Endodermal cell (in vitro differentiated cells): Measurements from ENCODE around the gene HOXA4. TPM values are rescaled to one million over a fixed set of nuclear protein-coding genes. Genes with fewer than 3 reads are reported as not detected.

Source experiments
- DNase-seq: peaks from one replicate; pipeline ENCODE4 v3.0.0-alpha.2; 2017
- H3K27ac ChIP-seq: 2 replicates; pipeline ENCODE4 v1.5.1; 2013; ENCODE audit warnings: mild to moderate bottlenecking, low read depth, low read length, moderate library complexity
- H3K27me3 ChIP-seq: 2 replicates; pipeline ENCODE4 v1.6.1; 2013; ENCODE audit warnings: mild to moderate bottlenecking, low read length, moderate library complexity; ENCODE audit not compliant: insufficient read depth, control insufficient read depth, poor library complexity, severe bottlenecking
- H3K36me3 ChIP-seq: 2 replicates; pipeline ENCODE4 v1.7.0; 2013; ENCODE audit warnings: mild to moderate bottlenecking, low read length, moderate library complexity; ENCODE audit not compliant: control insufficient read depth, insufficient read depth
- H3K4me1 ChIP-seq: one replicate; pipeline ENCODE4 v1.7.0; 2013; ENCODE audit warnings: low read length; ENCODE audit not compliant: control insufficient read depth, insufficient read depth
- H3K4me3 ChIP-seq: 2 replicates; pipeline ENCODE4 v1.5.1; 2013; ENCODE audit warnings: mild to moderate bottlenecking, low read length, moderate library complexity
- H3K9ac ChIP-seq: 2 replicates; pipeline ENCODE4 v1.6.1; 2013; ENCODE audit warnings: mild to moderate bottlenecking, low read length, moderate library complexity; ENCODE audit not compliant: poor library complexity, severe bottlenecking; ENCODE audit errors: extremely low read depth
- H3K9me3 ChIP-seq: 2 replicates; pipeline ENCODE4 v1.6.1; 2013; ENCODE audit warnings: mild to moderate bottlenecking, low read length, moderate library complexity; ENCODE audit not compliant: control insufficient read depth
- H3K27ac Mint-ChIP-seq: 2 replicates; pipeline ENCODE4 v1.8.0; 2020; ENCODE audit warnings: mixed read lengths
- H3K27me3 Mint-ChIP-seq: 2 replicates; pipeline ENCODE4 v1.8.0; 2021; ENCODE audit warnings: mild to moderate bottlenecking, mixed read lengths; ENCODE audit not compliant: insufficient read depth
- H3K36me3 Mint-ChIP-seq: 2 replicates; pipeline ENCODE4 v1.8.0; 2020; ENCODE audit warnings: low read depth, mixed read lengths
- H3K4me1 Mint-ChIP-seq: 2 replicates; pipeline ENCODE4 v1.8.0; 2020; ENCODE audit warnings: mixed read lengths
- H3K4me3 Mint-ChIP-seq: 2 replicates; pipeline ENCODE4 v1.8.0; 2020; ENCODE audit warnings: mild to moderate bottlenecking, moderate library complexity, mixed read lengths
- H3K9me3 Mint-ChIP-seq: 2 replicates; pipeline ENCODE4 v1.8.0; 2020; ENCODE audit warnings: mild to moderate bottlenecking, mixed read lengths
- WGBS, 2 experiments: methylation state at CpG; one replicate each; pipeline versions ENCODE4 v1.1.5 to v1.1.7; 2013; ENCODE audit warnings: missing lambda C conversion rate in 2 of 2, mixed read lengths in 1 of 2; ENCODE audit not compliant: insufficient coverage in 1 of 2, insufficient read length in 1 of 2; 5-methylcytosine and 5-hydroxymethylcytosine counted together
- total RNA-seq, 2 donors: library from RNA; stranded (reverse); fragmentation: NEBNext Ultra II Directional in 1 of 2; extraction: Animal tissue kit (Norgen Biotek cat#: 25700) in 1 of 2; gene quantifications; 2 replicates in 1 of 2; 3 replicates in 1 of 2; pipeline ENCODE4 v1.2.1, GENCODE V29; 2021
- TF ChIP-seq, protein P1 (sequence below): fragments of 200-600 bp; sonication (generic); conservative IDR thresholded peaks from 2 replicates; pipeline ENCODE4 v1.5.0; 2021; ENCODE audit warnings: antibody characterized with exemption, mild to moderate bottlenecking

Gene HOXA4
- total RNA-seq, 2 donors from 2014 or later: not detected

DNA sequence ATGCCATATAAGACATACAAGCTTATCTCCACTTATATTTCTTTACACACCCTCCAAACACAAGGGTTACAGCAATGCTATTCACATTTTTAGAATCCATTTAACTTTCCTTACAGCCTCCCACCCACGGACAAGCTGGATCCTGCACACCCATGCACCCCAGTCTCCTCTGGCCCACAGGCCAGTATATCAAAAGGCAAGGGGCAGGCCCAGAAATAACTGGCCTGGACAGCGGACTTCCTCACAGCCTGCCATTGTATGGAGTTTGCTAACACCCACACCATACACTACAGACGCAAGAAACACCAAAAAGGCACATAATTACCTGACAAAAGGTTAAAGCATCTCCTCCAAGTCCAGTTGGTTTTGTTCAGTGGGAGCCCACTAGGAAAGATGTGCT lies 12.0 kb downstream of the HOXA4 start:
- WGBS, 2 experiments: 13% methylated on average over 1 to 3 of the region's 3 CpGs
- H3K9ac ChIP-seq: no peak overlapping the region
- Mint-ChIP-seq H3K27me3 (peaks cover 96% of the 10 kb centered on the region), H3K4me3 (no peak overlapping the region), H3K9me3 (no peaks in the 10 kb centered on the region), H3K36me3 (no peaks in the 10 kb centered on the region), H3K4me1 (peaks cover 4% of the 10 kb centered on the region), H3K27ac (no peak overlapping the region)
- TF ChIP-seq, protein P1, sequence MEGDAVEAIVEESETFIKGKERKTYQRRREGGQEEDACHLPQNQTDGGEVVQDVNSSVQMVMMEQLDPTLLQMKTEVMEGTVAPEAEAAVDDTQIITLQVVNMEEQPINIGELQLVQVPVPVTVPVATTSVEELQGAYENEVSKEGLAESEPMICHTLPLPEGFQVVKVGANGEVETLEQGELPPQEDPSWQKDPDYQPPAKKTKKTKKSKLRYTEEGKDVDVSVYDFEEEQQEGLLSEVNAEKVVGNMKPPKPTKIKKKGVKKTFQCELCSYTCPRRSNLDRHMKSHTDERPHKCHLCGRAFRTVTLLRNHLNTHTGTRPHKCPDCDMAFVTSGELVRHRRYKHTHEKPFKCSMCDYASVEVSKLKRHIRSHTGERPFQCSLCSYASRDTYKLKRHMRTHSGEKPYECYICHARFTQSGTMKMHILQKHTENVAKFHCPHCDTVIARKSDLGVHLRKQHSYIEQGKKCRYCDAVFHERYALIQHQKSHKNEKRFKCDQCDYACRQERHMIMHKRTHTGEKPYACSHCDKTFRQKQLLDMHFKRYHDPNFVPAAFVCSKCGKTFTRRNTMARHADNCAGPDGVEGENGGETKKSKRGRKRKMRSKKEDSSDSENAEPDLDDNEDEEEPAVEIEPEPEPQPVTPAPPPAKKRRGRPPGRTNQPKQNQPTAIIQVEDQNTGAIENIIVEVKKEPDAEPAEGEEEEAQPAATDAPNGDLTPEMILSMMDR: no peak
- no peaks in the 10 kb centered on the region for H3K9me3 ChIP-seq
- no peak overlapping the region for H3K27ac ChIP-seq
- H3K27me3 ChIP-seq: peaks cover 97% of the 10 kb centered on the region
- H3K36me3 ChIP-seq: no peaks in the 10 kb centered on the region
- no peak for DNase-seq
- H3K4me1 ChIP-seq: no peaks in the 10 kb centered on the region
- no peak overlapping the region for H3K4me3 ChIP-seq

DNA sequence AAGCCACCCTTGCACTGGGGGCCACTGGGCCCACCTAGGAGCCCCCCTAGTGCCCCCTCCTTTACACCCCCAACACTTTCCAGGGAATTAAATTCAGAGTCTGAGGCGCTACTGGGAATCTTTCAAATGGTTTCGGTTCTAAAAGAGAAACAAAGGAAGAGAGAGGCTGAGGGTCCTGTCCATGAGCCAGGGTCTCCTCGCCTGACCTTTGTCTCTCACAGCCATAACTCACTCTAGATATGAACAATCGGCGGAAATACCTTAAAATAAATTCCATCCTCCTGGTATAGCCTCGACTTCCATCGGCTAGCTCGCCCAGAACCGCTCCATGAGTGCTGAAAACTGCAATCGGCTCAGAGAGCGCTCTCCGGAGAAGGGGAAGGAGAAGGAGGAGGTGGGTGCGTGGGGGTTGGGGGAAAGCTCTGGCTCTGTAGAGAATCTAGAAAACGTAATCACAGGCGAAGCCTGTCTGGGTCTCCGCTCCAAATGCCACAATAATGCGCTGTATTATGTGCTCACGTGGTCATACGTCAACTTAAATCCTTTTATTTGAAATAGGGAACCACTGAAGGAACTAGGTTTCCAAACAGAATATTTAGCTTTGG lies 12.6 kb downstream of the HOXA4 start:
- Mint-ChIP-seq H3K4me1 (peaks cover 4% of the 10 kb centered on the region), H3K36me3 (no peaks in the 10 kb centered on the region), H3K27ac (no peak overlapping the region), H3K9me3 (no peaks in the 10 kb centered on the region), H3K4me3 (no peak overlapping the region), H3K27me3 (peaks cover 95% of the 10 kb centered on the region)
- DNase-seq: no peak
- no peak overlapping the region for H3K9ac ChIP-seq
- no peak overlapping the region for H3K27ac ChIP-seq
- H3K27me3 ChIP-seq: peaks cover 97% of the 10 kb centered on the region
- H3K9me3 ChIP-seq: no peaks in the 10 kb centered on the region
- no peaks in the 10 kb centered on the region for H3K36me3 ChIP-seq
- WGBS, 2 experiments: 9 to 13% methylated on average over 5 to 19 of the region's 19 CpGs
- no peaks in the 10 kb centered on the region for H3K4me1 ChIP-seq
- no peak overlapping the region for H3K4me3 ChIP-seq
- TF ChIP-seq, protein P1: no peak

GRCh38 chr7:27116962-27117886 lies 13.3 kb downstream of the HOXA4 start:
- Mint-ChIP-seq H3K27ac (no peak overlapping the region), H3K9me3 (no peaks in the 10 kb centered on the region), H3K36me3 (no peaks in the 10 kb centered on the region), H3K4me1 (peaks cover 1% of the 10 kb centered on the region), H3K4me3 (no peak overlapping the region), H3K27me3 (peaks cover 95% of the 10 kb centered on the region)
- no peaks in the 10 kb centered on the region for H3K4me1 ChIP-seq
- H3K27ac ChIP-seq: no peak overlapping the region
- TF ChIP-seq, protein P1: no peak
- H3K9me3 ChIP-seq: no peaks in the 10 kb centered on the region
- DNase-seq: no peak
- peaks cover 97% of the 10 kb centered on the region for H3K27me3 ChIP-seq
- H3K9ac ChIP-seq: no peak overlapping the region
- H3K36me3 ChIP-seq: no peaks in the 10 kb centered on the region
- WGBS, 2 experiments: 12 to 13% methylated on average over 7 to 12 of the region's 12 CpGs
- no peak overlapping the region for H3K4me3 ChIP-seq
